ENCODE results near the gene SNRK. TPM values are rescaled to one million over a fixed set of nuclear protein-coding genes. Genes with fewer than 3 reads are reported as not detected.

The SNRK gene
- total RNA-seq, 1 experiment from 2014 or later, result 11.8 TPM

GRCh38 chr3:43326891-43327581 lies 40.7 kb downstream of the SNRK start:
- no peak overlapping the region for H3K27ac Mint-ChIP-seq
- peaks cover 9% of the 10 kb centered on the region for H3K9me3 Mint-ChIP-seq
- ATAC-seq (no peak), DNase-seq (ENCODE audit: low spot score) (no peak)
- POLR2A ChIA-PET, result no interaction called here
- no peak overlapping the region for H3K4me3 Mint-ChIP-seq
- CTCF ChIA-PET, result interaction anchor here (0.8 kb wide), 1 partner anchor 339 kb away, joined by 3 read pairs; no protein-coding TSS in a partner anchor
- H3K27me3 Mint-ChIP-seq (ENCODE audit: low read depth), result no peaks in the 10 kb centered on the region
- no peaks in the 10 kb centered on the region; the same call in 1 of the 2 replicates for H3K4me1 Mint-ChIP-seq
- H3K36me3 Mint-ChIP-seq, result peaks cover 4% of the 10 kb centered on the region; the same call in 1 of the 2 replicates
- no peak for TF ChIP-seq E2F4 (CRISPR knock-in tag; IDR thresholded peaks at IDR 0.05; ENCODE audit: borderline replicate concordance, low read depth)
- TF ChIP-seq ZNF232 (CRISPR knock-in tag; IDR thresholded peaks at IDR 0.05), result no peak
- no peak for TF ChIP-seq ARID4B (CRISPR knock-in tag; IDR thresholded peaks at IDR 0.05; ENCODE audit: borderline replicate concordance)
- TF ChIP-seq ATF6 (CRISPR knock-in tag; IDR thresholded peaks at IDR 0.05), result no peak
- no peak for TF ChIP-seq ERG (CRISPR knock-in tag; IDR thresholded peaks at IDR 0.05)
- TF ChIP-seq ZSCAN18 (CRISPR knock-in tag; IDR thresholded peaks at IDR 0.05), result no peak
- TF ChIP-seq FOXK1 (CRISPR knock-in tag; IDR thresholded peaks at IDR 0.05), result no peak
- no peak for TF ChIP-seq FOXJ3 (CRISPR knock-in tag; IDR thresholded peaks at IDR 0.05; ENCODE audit: borderline replicate concordance)
- TF ChIP-seq OVOL2 (CRISPR knock-in tag; IDR thresholded peaks at IDR 0.05; ENCODE audit: borderline replicate concordance), result no peak
- TF ChIP-seq CTCF (IDR thresholded peaks at IDR 0.05), result no peak
- no peak for TF ChIP-seq TEAD1 (CRISPR knock-in tag; IDR thresholded peaks at IDR 0.05)
- TF ChIP-seq RORB (CRISPR knock-in tag; IDR thresholded peaks at IDR 0.05), result no peak
- no peak for TF ChIP-seq CDX4 (CRISPR knock-in tag; IDR thresholded peaks at IDR 0.05; ENCODE audit: borderline replicate concordance)
- TF ChIP-seq ZNF512 (CRISPR knock-in tag; IDR thresholded peaks at IDR 0.05; ENCODE audit: borderline replicate concordance), result no peak
- no peak for TF ChIP-seq HMGXB4 (CRISPR knock-in tag; IDR thresholded peaks at IDR 0.05)

Data from WTC11 (cell line).